ENCODE data around the gene GABRG2.

The GABRG2 gene

GRCh38 chr5:162189719-162190118 lies 122.1 kb downstream of the GABRG2 start:
- no peak for DNase-seq (ENCODE audit: low read depth, low spot score)

DNA sequence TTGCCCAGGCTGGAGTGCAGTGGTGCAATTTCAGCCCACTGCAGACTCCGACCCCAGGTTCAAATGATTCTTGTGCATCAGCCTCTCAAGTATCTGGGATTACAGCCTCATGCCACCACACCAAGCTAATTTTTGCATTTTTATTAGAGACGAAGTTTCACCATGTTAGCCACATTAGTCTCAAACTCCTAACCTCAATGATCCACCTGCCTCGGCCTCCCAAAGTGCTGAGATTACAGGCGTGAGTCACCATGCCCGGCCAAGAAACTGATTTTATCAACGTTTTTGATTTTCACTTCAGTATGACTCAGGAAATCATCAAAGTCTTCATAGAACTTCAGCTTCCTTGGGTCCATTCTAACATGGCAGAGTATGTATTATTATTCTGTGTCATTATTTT lies 125.4 kb downstream of the GABRG2 start:
- DNase-seq (ENCODE audit: low read depth, low spot score) = no peak

DNA sequence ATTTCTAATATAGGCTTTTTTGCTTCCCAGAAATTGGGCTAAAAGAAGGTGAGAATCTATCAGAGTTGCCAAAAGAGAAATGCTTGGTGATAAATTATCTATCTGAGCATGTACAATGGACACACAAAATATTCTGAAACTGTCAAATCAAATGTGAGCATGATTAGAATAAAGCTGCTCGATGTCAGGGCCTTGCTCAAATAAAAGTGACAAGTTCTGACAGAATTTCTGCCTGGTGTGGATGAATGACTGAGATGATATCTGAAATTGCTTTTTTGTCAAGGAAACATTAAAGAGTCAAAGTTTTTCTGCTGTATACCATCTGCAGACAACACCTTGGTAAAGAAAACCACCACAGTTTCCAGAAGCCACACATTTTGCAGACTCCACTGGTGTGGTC lies 128.8 kb downstream of the GABRG2 start:
- no peak for DNase-seq (ENCODE audit: low read depth, low spot score)

DNA sequence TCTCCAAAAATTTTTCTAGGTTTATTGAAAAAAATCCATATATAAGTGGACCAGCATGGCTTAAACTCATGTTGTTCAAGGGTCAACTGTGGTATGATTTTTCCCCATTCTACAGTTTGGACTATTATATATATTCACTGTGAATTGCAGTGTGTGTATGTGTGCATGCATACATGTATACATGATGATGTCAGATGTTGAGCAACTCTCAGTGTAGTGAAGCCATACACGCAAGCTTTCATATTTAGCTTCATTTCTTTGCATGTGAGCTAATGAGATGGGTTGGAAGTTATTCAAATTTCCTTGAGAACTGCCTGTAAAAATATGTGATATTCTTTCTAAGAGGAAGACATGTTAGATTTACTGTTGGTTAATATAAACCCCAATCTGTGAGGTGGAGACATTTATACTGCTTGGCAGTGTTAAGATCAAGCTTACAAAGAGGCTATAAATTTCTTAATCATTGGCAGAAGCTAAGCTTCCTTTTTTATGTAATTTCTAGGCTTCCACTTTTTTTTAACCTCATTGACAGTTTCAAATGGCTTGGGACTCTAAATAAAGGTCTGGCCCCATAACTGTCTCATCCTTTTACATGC lies 134.8 kb downstream of the GABRG2 start:
- no peak for DNase-seq (ENCODE audit: low read depth, low spot score)

Data from astrocyte of the hippocampus (primary cell).